ENCODE measurements around the gene AMT.

AMT gene, protein sequence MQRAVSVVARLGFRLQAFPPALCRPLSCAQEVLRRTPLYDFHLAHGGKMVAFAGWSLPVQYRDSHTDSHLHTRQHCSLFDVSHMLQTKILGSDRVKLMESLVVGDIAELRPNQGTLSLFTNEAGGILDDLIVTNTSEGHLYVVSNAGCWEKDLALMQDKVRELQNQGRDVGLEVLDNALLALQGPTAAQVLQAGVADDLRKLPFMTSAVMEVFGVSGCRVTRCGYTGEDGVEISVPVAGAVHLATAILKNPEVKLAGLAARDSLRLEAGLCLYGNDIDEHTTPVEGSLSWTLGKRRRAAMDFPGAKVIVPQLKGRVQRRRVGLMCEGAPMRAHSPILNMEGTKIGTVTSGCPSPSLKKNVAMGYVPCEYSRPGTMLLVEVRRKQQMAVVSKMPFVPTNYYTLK

DNA sequence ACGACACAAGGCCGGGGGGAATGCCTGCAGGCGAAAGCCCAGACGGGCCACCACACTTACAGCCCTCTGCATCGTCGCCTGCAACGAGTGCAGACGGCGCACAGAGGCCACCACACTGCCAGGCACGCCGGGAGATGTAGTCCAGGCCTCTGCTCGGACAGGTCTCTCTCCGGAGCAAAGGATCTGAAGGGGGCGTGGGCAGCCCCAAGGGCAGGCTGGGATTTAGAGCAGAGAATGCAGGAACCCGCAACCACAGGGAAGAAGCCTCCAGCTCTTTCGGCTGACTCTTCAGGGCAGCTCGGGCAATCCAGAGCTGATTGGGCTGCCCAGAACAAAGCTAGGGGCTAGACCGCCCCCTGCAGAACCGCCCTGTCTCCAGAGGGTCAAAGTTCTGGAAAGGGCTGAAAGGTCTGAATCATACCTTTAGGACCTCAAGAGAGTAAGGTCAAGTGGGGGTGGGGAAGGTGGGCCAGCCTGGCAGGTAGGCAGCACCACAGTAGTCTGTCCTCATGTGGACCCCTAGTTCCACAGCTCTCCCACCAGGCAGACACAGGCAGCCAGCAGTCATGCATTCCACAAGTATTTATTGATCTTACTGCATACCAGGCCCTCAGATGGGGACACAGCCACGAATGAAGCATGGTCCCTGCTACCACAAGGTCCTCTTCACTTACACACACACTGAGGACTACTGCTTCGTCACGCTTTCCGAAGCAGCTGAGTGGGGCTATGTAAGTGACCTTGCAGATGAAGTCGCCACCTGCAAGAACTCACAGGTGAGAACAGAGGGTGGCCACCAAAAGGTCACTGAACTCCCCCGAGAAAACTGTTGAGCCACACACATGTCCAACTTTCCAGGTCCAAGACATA, at the start of gene AMT:
AMT (minus strand) TSS at position 95 of the 870 bp plus-strand sequence; CDS start at position 72, 23 bp downstream.
- DNase-seq (ENCODE audit: low read depth in 1 of 2, low spot score in 1 of 2) = no peak

DNA sequence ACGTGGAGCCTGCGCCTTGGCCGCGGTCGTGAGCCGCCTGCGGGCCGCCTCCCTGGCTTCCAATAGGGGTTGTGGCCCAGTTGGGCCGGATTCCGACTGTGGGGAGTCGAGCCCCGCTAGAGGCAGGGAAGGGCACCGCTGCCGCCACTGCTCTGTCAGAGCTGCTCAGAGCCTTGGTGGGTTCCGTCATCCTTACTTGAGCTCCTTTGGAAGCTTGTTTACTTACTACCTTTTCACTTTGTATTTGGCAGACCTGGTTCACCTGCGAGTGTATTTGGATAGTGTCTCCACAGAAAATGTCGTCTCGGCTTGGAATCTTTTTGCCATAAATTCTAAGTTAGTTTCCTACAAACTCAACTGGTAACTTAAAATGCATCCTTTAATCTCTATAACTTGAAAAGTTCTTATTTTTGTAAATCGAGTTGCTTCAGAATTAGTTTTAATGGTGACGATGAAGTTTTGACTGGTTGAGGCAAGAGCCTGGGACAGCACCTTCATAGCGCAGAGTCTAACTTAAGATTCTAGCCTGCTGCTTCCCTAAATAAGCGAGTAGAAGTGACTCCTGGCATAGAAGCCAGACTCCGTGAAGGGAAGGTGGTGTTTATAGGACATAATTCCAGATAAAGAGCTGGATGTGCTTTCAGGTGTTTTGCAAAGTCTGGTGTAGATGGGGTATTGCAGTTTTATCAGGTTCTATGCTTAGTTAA, 48.6 kb upstream of the AMT start:
- DNase-seq (ENCODE audit: low read depth in 1 of 2, low spot score in 1 of 2) = no peak

DNA sequence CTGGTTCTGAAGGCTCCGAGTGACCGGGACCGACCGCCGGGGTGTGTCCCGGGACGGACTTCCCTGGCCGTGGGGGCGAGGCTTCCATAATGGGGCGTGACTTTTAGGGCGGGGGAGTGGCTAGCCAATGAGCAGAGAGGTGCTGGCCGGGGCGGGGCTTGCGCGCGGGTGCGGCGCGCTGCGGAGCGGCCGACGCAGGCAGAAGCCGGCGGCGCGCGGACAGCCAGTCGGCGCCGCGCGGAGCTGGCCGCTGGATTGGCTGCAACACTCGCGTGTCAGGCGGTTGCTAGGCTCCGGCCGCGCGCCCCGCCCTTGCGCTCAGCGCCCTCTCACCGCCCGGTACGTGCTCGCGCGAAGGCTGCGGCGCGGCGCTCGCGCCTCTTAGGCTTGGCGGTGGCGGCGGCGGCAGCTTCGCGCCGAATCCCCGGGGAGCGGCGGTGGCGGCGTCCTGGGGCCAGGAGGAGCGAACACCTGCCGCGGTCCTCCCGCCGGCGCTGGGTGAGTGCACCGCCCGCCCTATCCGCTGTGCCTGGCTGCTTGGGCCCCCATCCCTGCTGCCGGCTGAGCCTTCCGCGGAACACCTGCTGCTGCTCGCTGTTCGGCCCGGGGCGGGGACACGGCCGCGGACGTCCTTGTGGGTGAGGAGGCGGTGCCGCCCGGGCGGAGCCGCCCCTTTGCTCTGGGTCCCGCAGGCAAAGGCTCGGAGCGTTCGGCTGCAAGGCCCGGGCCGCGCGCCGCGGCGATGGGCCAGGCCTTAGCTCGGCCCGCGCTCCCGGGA, 47.9 kb upstream of the AMT start, which contains the start of gene DAG1:
DAG1 (plus strand) TSS at position 332 of the 778 bp plus-strand sequence. CDS start 40,268 bp downstream, outside the sequence.
- peak; percentile 90 to 92 for DNase-seq (ENCODE audit: low read depth in 1 of 2, low spot score in 1 of 2)

DNA sequence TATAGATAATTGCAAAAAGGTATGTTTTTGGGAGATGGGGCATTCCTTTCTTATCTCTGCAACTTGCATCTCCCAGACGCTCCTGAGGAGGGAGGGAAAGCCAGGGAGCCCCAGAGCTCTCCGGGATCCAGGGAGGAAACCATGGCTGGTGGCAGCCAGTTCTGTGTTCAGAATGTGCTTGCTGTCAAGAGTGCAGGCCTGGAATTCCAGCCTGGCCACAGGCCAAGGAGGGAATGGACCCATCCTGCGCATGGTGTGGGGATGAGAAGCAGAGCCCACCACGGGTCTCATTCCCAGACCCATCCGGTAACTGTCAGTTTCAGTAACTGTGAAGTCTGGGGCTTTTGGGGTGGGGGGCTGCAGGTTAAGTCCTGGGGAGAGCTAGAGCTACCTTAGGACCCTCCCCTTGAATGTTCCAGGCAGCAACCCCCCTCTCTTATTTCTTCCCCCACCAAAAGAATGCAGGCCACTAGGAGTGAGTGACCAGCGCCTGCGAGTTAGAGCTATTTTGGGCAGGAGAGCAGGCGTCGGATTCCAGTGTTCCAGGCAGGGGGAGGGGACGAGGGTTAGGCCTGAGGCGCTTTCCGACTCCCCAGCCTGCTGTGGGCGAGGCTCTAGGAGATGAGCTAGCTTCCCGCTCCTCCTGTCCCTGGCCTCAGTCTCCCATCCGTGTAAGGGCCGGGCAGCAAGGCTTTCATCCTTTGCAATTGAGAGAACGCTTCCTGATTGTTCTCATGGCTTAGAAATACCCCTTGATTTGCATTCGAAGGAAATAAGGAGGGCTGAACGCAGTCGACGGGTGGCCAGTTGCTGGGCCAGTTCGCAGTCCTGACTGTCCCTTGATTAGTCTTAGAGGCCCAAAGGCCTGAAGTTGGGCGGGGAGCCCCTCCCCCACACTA, 47.0 kb upstream of the AMT start:
- DNase-seq (ENCODE audit: low read depth in 1 of 2, low spot score in 1 of 2) = no peak

DNA sequence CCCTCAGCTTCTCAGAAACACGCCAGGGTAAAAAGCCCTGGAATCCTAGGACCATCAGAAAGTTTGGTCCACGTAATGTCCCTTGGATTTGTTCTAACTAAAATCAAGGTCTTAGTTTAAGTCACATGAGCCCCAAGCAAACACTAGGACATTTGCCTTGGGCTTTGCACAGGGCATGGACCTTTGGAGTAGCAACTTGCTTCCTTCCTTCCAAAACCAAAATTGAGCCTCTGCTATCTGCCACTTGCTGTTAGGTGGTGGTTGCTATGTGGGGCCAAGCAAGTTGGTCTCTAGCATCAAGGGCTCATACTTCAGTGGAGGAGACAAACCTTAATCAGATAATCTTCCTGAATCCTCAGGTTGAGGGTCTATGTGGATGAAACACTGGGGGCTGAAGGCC, 43.8 kb upstream of the AMT start:
- DNase-seq (ENCODE audit: low read depth in 1 of 2, low spot score in 1 of 2) = no peak

DNA sequence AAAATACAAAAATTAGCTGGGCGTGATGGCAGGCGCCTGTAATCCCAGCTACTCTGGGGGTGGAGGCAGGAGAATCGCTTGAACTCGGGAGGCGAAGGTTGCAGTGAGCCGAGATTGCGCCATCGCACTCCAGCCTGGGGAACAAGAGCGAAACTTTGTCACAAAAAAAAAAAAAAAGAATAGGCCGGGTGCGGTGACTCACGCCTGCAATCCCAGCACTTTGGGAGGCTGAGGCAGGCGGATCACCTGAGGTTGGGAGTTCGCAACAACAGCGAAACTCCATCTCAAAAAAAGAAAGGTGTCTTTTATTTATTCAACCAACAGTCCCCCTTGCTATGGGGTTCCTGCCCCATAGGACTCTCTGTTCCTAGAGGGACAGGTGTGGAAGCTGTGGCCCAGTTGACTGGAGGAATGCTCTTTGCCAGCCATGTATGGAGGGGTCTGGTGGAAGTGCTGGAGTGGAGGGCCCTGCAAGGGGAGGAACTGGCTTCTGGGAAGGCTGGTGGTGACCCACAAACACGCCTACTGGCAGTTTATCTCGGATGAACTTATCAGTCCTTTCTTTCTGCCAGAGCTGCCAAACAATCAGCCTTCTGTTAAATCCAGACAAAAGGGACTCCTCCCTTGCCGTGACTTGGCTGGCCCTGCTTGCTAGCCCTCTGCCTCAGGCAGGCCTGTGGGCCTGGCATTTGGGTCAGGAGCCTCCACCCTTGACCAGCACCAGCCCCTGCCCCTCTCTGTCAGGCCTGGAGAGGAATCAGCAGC, 43.2 kb upstream of the AMT start:
- DNase-seq (ENCODE audit: low read depth in 1 of 2, low spot score in 1 of 2) = no peak

DNA sequence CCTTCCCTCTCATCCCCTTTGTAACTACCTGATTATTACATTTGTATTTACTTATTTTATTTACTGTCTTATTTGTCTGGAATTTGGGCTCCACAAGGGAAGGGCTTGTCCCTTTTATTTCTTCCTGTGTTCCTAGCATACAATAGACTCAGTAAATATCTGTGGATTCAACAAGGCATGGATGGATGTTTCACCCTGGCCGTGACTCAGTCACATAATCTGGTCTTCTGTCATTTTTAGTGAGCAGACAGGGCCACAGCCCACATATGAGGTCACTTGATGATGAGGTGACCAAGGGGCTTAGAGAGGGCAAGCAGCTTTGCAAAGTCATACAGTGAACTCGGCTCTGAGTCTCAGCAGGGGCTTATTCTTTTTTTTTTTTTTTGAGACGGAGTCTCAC, 39.9 kb upstream of the AMT start:
- DNase-seq (ENCODE audit: low read depth in 1 of 2, low spot score in 1 of 2) = no peak

DNA sequence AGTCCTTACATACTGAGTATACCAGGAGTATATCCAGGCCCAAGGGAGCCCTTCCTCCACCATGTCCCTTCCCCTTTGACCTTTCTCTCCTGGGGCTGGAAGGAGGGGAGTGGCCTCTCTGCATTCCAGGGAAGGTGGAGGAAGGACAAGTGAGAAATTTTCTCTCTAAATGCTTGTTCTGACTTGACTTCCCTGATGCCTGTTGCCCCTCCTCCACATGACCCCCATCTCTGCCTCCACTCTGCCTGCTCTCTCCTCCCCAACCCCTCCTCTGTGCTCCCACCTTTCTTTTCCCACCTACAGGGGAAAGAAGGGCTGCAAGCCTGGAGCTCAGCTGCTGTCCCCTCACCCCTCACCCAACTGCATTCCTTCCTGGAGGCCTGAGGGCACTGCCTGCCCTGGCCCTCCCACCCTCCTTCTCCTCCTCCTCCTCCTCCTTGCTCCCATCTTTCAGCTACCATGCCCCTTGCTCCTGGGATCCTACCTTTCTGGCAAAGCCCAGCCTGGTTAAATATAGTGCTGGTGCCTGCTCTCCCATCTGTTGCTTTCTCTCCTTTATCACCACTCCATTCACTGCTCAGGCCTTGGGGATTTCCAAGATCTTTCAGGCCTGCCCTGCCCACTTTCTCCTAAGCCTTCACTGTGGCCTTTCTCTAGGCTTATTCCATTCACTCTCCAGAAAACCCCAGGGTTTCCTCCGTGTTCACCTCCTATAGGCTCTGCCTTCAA, 39.3 kb upstream of the AMT start:
- no peak for DNase-seq (ENCODE audit: low read depth in 1 of 2, low spot score in 1 of 2)

DNA sequence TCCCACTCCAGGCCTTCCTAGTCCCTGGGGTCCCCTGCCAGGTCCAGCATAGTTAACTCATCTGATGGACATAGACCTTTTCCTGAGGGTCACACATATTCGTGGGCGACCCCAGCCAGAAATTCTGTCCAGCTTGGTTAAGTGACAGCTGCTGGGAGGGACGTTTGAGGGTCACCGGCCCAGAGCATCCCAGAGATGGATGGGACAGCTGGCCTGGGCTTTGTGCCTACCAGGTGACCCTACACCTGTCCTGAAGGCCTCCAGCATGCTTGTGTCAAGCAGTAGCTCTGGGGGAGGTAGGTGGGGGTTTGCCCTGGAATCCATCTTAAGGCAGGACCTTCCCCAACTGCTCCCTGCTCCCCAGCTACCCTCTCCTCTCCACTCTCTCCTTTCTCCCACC, 38.7 kb upstream of the AMT start:
- DNase-seq (ENCODE audit: low read depth in 1 of 2, low spot score in 1 of 2) = no peak

DNA sequence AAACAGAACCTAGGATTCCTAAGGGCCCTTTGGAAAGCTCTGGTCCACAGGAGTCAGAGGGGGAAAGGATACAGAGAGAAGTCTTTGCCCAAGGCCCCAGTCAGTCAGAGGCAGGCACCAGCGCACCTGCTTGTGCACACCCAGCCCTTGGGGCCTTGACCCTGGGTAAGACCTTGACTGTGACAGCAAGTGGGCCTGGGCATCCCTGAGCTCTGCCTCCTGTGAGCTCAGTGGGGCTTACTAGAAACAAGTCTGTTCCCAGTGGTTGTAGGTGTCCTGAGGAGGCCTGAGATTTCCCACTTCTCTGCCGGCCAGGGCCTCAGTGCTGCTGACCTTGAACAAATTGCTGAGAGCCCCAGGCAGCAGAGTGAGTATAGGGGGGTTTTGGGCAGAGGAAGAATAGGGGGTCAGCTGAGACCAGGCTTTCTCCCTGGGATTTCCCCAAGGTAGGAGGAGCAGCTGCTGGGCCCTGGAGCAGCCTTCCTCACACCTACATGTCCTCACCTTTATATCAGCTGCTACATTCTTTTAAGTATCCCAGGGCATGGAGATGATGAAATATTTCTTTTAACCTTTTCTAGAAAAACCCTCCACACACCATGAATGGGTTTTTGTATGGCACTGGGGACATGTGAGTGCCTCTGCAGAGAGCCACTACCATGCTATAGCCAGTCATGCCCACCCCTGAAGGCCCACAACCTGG, 38.1 kb upstream of the AMT start:
- no peak for DNase-seq (ENCODE audit: low read depth in 1 of 2, low spot score in 1 of 2)

DNA sequence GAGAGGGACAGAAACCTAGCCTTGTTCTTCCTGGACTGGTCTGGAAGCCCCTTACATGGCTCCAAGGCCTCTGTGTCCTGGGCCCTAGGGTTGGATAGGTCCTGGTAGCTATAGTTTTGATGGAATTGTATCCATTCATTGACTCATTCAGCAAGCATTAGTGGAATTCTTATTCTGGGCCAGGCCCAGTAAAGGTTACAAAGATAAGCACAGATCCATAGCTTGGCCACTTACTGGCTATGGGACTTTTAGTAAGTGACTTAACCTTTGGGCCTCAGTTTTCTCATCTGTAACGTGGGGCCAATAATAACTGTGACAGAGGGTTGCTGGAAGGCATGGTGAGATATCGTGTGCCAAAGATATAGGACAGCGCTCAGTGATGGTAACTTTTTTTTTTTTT, 34.2 kb upstream of the AMT start:
- no peak for DNase-seq (ENCODE audit: low read depth in 1 of 2, low spot score in 1 of 2)

DNA sequence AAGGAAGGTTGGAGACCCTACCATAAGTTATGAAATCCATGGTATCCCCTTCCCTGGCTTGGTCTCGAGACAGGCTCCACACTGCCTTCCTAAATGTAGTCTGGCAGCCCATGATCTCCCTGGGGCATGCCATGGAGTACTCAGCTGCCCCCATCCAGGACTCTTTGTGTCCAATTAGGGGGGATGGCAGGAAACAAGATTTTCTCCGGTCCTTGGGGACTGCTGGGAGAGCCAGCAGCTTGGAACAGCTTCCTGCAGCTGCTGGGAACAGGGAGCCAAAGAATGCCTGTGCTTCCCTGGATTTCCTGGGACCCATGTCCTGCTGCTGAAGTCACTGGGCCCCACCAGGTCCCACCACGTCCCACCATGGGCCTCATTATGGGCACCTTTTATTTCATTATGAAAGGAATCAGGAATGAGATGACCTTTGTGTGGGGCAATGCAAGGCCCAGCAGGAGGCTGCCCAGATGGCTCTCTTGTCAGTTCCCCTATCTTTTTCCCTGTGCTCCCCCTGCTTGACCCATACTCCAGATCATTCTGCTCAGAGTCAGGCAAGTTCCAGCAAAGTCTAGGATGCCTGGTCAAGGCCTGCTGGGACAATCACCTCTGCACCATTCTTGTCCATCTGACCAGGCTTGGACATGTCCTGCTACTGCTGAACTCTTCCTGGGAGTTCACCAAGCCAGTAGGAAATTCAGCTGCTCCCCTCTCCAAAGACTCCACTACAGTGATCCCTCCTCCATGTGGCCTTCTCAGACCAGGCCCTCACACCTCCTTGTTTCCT, 32.8 kb upstream of the AMT start:
- DNase-seq (ENCODE audit: low read depth in 1 of 2, low spot score in 1 of 2) = no peak

DNA sequence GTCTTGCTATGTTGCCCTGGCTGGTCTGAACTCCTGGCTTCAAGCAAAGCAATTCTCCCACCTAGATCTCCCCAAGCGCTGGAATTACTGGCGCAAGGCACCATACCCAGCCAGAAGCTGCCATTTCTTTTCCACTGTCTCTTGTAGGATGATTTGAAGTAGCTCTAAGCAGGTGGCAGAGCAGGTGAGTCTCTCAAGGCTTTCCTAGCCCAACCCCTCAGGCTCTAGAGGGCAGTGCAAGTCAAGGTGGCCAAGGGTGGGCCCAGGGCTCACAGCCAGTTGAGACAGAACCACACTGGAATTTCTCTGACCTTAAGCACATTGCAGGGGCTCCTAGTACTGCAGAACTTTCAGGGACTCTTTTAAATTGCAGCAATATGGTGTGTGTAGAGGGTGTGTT, 32.2 kb upstream of the AMT start:
- DNase-seq (ENCODE audit: low read depth in 1 of 2, low spot score in 1 of 2) = no peak

DNA sequence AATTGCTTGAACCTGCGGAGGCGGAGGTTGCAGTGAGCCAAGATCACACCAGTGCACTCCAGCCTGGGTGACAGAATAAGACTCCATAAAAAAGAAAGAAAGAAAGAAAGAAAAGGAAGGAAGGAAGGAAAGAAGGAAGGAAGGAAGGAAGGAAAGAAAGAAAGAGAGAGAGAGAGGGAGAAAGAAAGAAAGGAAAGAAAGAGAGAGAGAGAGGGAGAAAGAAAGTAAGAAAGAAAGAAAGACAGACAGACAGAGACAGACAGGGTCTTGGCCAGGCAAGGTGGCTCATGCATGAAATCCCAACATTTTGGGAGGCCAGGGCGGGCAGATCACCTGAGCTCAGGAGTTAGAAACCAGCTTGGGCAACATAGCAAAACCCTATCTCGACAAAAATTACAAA, 31.3 kb upstream of the AMT start:
- no peak for DNase-seq (ENCODE audit: low read depth in 1 of 2, low spot score in 1 of 2)

DNA sequence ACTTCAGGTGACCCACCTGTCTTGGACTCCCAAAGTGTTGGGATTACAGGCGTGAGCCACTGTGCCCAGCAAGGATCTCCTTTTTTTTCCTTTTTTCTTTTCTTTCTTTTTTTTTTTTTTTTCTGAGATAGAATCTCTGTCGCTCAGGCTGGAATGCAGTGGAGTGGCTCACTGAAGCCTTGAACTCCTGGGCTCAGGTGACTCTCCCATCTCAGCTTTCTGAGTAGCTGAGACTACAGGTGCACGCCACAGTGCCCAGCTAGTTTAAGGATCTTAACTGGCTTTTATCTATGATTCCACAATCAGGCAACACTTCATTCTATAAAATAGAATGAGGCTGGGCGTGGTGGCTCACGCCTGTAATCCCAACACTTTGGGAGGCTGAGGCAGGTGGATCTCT, 23.1 kb upstream of the AMT start:
- no peak for DNase-seq (ENCODE audit: low read depth in 1 of 2, low spot score in 1 of 2)

DNA sequence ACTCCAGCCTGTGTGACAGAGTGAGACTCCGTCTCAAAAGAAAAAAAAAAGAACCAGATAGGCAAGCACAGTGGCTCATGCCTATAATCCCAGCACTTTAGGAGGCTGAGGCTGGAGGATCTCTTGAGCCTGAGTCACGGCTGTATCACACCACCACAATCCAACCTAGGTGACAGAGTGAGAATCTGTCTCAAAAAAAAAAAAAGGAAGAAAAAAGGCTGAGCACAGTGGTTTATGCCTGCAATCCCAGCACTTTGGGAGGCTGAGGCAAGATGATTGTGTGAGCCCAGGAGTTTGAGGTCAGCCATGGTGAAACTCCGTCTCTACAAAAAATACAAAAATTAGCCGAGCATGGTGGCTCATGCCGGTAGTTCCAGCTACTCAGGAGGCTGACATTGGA, 12.5 kb upstream of the AMT start:
- no peak for DNase-seq (ENCODE audit: low read depth in 1 of 2, low spot score in 1 of 2)

DNA sequence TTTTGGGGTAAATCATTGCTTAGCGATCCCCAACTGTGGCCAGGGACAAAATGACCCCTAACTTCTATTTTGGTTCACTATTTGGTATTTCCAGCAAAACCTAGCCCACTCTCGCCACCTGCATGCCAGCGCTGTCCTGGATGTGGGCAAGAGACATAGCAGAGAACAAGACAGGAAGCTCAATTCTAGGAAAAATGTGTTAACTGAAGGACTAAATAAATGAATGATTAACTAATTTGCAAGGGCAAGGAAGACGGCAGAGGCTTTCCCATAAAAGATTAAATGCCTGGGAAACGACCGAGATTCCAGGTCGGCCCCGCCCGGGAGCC, 6.4 kb upstream of the AMT start:
- no peak for DNase-seq (ENCODE audit: low read depth in 1 of 2, low spot score in 1 of 2)

Data from stimulated activated CD4-positive, alpha-beta T cell treated with anti-CD3 and anti-CD28 coated beads, Interleukin-15, amount 100 ng/mL, for 1 hour (primary cell).